DMS 273 (cell line): ENCODE results near the gene CHAD.
"Not testable (repeated sequence)": the region's sequence is repeated elsewhere in the genome, so short reads cannot be mapped to it uniquely, and the experiment has no call there.

ENCODE experiments used
- DNase-seq: peaks from one replicate; lab custom pipeline; 2025; ENCODE audit not compliant: unreplicated experiment; lab: John Stamatoyannopoulos, UW

CHAD gene

GRCh38 chr17:50429793-50430192, 38.9 kb downstream of the CHAD start:
- DNase-seq = no peak

- no peak for DNase-seq
Observed at GRCh38 chr17:50428831-50429424, 39.8 kb downstream of the CHAD start.

- DNase-seq = not testable (repeated sequence)
Observed at GRCh38 chr17:50428126-50428525, 40.6 kb downstream of the CHAD start.

- DNase-seq = peak; percentile 49
Observed at GRCh38 chr17:50426814-50427787, 41.6 kb downstream of the CHAD start.

- no peak for DNase-seq
Observed at GRCh38 chr17:50426472-50426782, 42.3 kb downstream of the CHAD start.

GRCh38 chr17:50425682-50426471, 42.8 kb downstream of the CHAD start, which contains the start of gene ACSF2:
Gene ACSF2 (plus strand): TSS chr17:50426218. CDS start chr17:50426262, 44 bp downstream.
- DNase-seq = peak; percentile 84

GRCh38 chr17:50424996-50425681, 43.5 kb downstream of the CHAD start:
- DNase-seq = no peak

- DNase-seq = no peak
Observed at GRCh38 chr17:50424246-50424995, 44.3 kb downstream of the CHAD start.

- DNase-seq = peak; percentile 53
Observed at GRCh38 chr17:50423553-50424159, 45.0 kb downstream of the CHAD start.

- no peak for DNase-seq
Observed at GRCh38 chr17:50422738-50423137, 45.9 kb downstream of the CHAD start.

- DNase-seq = peak; percentile 27
Observed at GRCh38 chr17:50421308-50422051, 47.2 kb downstream of the CHAD start.

GRCh38 chr17:50420419-50421112, 48.1 kb downstream of the CHAD start:
- no peak for DNase-seq

GRCh38 chr17:50419577-50419976, 49.1 kb downstream of the CHAD start:
- DNase-seq = not testable (repeated sequence)

GRCh38 chr17:50414808-50415207, 53.9 kb downstream of the CHAD start:
- DNase-seq = no peak
